Caco-2 (cell line): ENCODE data around the gene RIMKLB. TPM values are rescaled to one million over a fixed set of nuclear protein-coding genes. Genes with fewer than 3 reads are reported as not detected.
A peak's percentile ranks its signal among the peaks of the same experiment; 100 is the strongest.

Experiments
- BruUV-seq: library from RNA; stranded (reverse); fragments of 400-500 nt; replicated peaks from 2 replicates; lab custom pipeline; 2021; lab: Mats Ljungman, UMichigan
- CTCF ChIA-PET: fragments of 300-600 bp; sonication (Branson Sonifier 250); formaldehyde crosslinking; loops from one replicate; lab custom pipeline; 2022; ENCODE audit warnings: antibody characterized with exemption; lab: Charles Lee
- POLR2A ChIA-PET: fragments of 300-600 bp; sonication (Branson Sonifier 250); formaldehyde crosslinking; loops from one replicate; lab custom pipeline; 2022; ENCODE audit warnings: antibody characterized with exemption; lab: Charles Lee
- DNase-seq, 2 experiments: peaks; one replicate each; pipeline versions ENCODE4 v3.0.0 to v3.0.0-alpha.2; 2020 to 2022
- H3K27me3 ChIP-seq: replicated peaks from 2 replicates; pipeline ENCODE4 v1.6.0; 2011; ENCODE audit warnings: low read length; ENCODE audit not compliant: control insufficient read depth, insufficient read depth
- H3K36me3 ChIP-seq: 2 replicates; pipeline ENCODE4 v1.5.1; 2011; ENCODE audit warnings: low read length; ENCODE audit not compliant: control insufficient read depth, insufficient read depth
- H3K4me1 ChIP-seq: fragments of 250-450 bp; sonication (Bioruptor Pico); 2 replicates; pipeline ENCODE4 v1.5.1; 2020; ENCODE audit warnings: mild to moderate bottlenecking
- H3K4me3 ChIP-seq: 2 replicates; pipeline ENCODE4 v1.5.1; 2011; ENCODE audit warnings: low read depth, mild to moderate bottlenecking, control low read depth, low read length
- H3K9me3 ChIP-seq: fragments of 250-450 bp; sonication (Bioruptor Pico); 2 replicates; pipeline ENCODE4 v1.5.1; 2020; ENCODE audit warnings: mild to moderate bottlenecking, moderate library complexity
- H3K27ac Mint-ChIP-seq: one replicate; pipeline ENCODE4 v1.8.0; 2022; ENCODE audit warnings: mixed read lengths; ENCODE audit not compliant: unreplicated experiment
- H3K27me3 Mint-ChIP-seq: one replicate; pipeline ENCODE4 v1.8.0; 2022; ENCODE audit warnings: mixed read lengths; ENCODE audit not compliant: insufficient read depth, unreplicated experiment
- H3K36me3 Mint-ChIP-seq: one replicate; pipeline ENCODE4 v1.8.0; 2022; ENCODE audit warnings: mild to moderate bottlenecking, mixed read lengths; ENCODE audit not compliant: insufficient read depth, unreplicated experiment
- H3K4me1 Mint-ChIP-seq: one replicate; pipeline ENCODE4 v1.8.0; 2022; ENCODE audit warnings: low read depth, mixed read lengths; ENCODE audit not compliant: unreplicated experiment
- H3K4me3 Mint-ChIP-seq: one replicate; pipeline ENCODE4 v1.8.0; 2022; ENCODE audit warnings: mild to moderate bottlenecking, moderate library complexity, mixed read lengths; ENCODE audit not compliant: unreplicated experiment
- H3K9me3 Mint-ChIP-seq: one replicate; pipeline ENCODE4 v1.8.0; 2022; ENCODE audit warnings: mixed read lengths; ENCODE audit not compliant: unreplicated experiment
- CTCF ChIP-seq, 2 experiments: fragments of 200-600 bp in 1 of 2; IDR thresholded peaks; 1 replicate in 1 of 2; 2 replicates in 1 of 2; pipeline versions ENCODE4 v1.5.1 to v1.8.0; 2011 to 2022; ENCODE audit warnings: antibody characterized with exemption in 1 of 2, control low read depth in 1 of 2, inconsistent platforms in 1 of 2, low read depth in 1 of 2, low read length in 1 of 2, mild to moderate bottlenecking in 1 of 2, moderate library complexity in 1 of 2; ENCODE audit not compliant: insufficient read depth in 1 of 2, severe bottlenecking in 1 of 2, unreplicated experiment in 1 of 2
- intact Hi-C: fragments of 100-400 bp; cut with micrococcal nuclease; formaldehyde crosslinking; loops from one replicate; pipeline ENCODE4 v1.10.0; 2022; ENCODE audit not compliant: unreplicated experiment
- total RNA-seq: library from RNA; stranded (reverse); gene quantifications from 2 replicates; pipeline ENCODE4 v1.2.3, GENCODE V29; 2022

The RIMKLB gene
- total RNA-seq, 1 experiment from 2014 or later: 3.3 TPM

GRCh38 chr12:8827551-8828256, 129.9 kb downstream of the RIMKLB start:
- peaks cover 5% of the 10 kb centered on the region for H3K4me1 Mint-ChIP-seq
- CTCF ChIA-PET: no interaction called here
- POLR2A ChIA-PET: no interaction called here

GRCh38 chr12:8828257-8829124, 130.7 kb downstream of the RIMKLB start:
- intact Hi-C loops: no loop called here
- no peaks in the 10 kb centered on the region for H3K36me3 Mint-ChIP-seq

More at GRCh38 chr12:8827551-8828256, 129.9 kb downstream of the RIMKLB start:
- Histone ChIP-seq H3K27me3 (no peaks in the 10 kb centered on the region), H3K36me3 (no peaks in the 10 kb centered on the region), H3K9me3 (peaks cover 4% of the 10 kb centered on the region; the same call in 1 of the 2 replicates), H3K4me3 (no peak overlapping the region), H3K4me1 (no peaks in the 10 kb centered on the region)
- peak overlapping the region; percentile 26 for H3K27ac Mint-ChIP-seq
- no peak for TF ChIP-seq CTCF (IDR thresholded peaks at IDR 0.05; ENCODE audit: insufficient read depth in 1 of 2, low read depth in 1 of 2, low read length in 1 of 2, severe bottlenecking in 1 of 2, unreplicated experiment in 1 of 2)
- no peak for DNase-seq
- BruUV-seq: no TSS peak
- no peaks in the 10 kb centered on the region for H3K36me3 Mint-ChIP-seq
- no peak overlapping the region for H3K4me3 Mint-ChIP-seq
- peaks cover 10% of the 10 kb centered on the region for H3K9me3 Mint-ChIP-seq
- intact Hi-C loops: no loop called here
- H3K27me3 Mint-ChIP-seq: peaks cover 10% of the 10 kb centered on the region

More at GRCh38 chr12:8828257-8829124, 130.7 kb downstream of the RIMKLB start:
- ChIA-PET CTCF (no interaction called here), POLR2A (no interaction called here)
- H3K4me3 ChIP-seq: no peak overlapping the region
- H3K4me1 ChIP-seq: no peaks in the 10 kb centered on the region
- peaks cover 5% of the 10 kb centered on the region for H3K4me1 Mint-ChIP-seq
- no peak for TF ChIP-seq CTCF (IDR thresholded peaks at IDR 0.05; ENCODE audit: insufficient read depth in 1 of 2, low read depth in 1 of 2, low read length in 1 of 2, severe bottlenecking in 1 of 2, unreplicated experiment in 1 of 2)
- DNase-seq: no peak
- H3K4me3 Mint-ChIP-seq: no peak overlapping the region
- BruUV-seq: no TSS peak
- H3K36me3 ChIP-seq: no peaks in the 10 kb centered on the region
- H3K27ac Mint-ChIP-seq: no peak overlapping the region
- H3K27me3 ChIP-seq: no peaks in the 10 kb centered on the region
- peaks cover 10% of the 10 kb centered on the region for H3K9me3 Mint-ChIP-seq
- H3K9me3 ChIP-seq: peaks cover 4% of the 10 kb centered on the region; the same call in 1 of the 2 replicates
- peaks cover 7% of the 10 kb centered on the region for H3K27me3 Mint-ChIP-seq
